ENCODE data around the gene NOC2L. TPM values are rescaled to one million over a fixed set of nuclear protein-coding genes. Genes with fewer than 3 reads are reported as not detected.

NOC2L gene
- polyA plus RNA-seq, 1 donor, result 56.4 TPM

DNA sequence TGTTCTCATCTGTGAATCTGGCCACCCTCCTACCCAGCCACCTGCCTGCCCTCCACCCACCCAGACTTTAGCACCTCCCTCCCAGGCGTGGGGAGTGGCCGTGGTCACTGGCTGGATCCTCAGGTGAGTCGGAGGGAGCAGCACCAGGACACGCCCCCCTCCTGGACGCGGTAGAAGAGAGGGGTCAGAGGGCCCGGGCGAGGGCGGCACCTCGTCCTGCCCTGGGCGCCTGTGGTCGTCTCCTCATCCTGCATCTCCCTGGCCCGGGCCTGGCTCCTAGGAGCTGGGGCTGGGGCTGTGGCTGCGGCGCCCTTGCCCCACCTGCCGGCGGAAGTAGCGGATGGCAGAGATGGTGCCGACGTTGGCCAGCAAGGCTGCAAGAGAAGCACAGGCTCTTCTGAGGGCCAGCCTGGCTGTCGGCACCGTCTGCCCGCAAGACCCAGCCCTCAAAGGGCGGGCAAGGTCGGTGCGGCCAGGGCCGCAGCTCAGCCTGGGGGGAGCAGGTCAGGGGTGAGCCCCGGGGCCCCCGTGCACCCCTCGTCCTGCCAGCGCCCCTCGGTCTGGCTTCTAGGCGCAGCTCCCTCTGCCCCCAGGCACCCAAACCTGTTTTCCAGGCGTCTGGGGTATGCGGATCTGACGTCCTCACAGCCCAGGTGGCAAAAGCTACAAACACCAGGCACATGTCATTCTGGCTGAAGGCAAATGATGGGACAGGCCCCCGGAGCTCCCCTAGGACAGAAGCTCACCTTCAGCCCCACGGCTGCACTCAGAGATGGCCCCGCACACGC, 17.0 kb upstream of the NOC2L start:
- DNase-seq, result peak; percentile 59

DNA sequence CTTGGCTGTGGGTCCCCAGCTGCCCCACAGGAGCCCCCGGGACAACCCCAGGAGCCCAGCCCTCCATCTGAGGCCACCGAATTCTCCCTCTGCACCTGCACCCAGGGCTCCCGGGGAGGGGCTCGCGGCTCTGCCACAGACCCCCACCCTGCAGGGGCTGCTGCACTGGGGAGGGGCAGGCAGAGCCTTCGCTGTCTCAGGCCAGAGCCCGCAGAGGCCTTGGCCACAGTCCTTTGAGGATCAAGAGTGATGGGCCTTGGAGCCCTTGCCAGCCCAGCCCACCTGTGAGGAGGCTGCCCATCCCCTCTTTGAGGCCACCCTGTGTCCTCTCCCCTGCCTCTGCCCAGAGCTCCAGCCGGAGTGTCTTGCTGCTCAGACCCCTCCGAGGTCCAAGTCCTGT, 16.3 kb upstream of the NOC2L start:
- no peak for DNase-seq

- no peak for DNase-seq
Measured at GRCh38 chr1:974687-975328, 15.8 kb upstream of the NOC2L start.

GRCh38 chr1:974293-974640, 15.2 kb upstream of the NOC2L start:
- DNase-seq, result no peak

- no peak for DNase-seq
Measured at GRCh38 chr1:973459-974292, 14.6 kb upstream of the NOC2L start.

DNA sequence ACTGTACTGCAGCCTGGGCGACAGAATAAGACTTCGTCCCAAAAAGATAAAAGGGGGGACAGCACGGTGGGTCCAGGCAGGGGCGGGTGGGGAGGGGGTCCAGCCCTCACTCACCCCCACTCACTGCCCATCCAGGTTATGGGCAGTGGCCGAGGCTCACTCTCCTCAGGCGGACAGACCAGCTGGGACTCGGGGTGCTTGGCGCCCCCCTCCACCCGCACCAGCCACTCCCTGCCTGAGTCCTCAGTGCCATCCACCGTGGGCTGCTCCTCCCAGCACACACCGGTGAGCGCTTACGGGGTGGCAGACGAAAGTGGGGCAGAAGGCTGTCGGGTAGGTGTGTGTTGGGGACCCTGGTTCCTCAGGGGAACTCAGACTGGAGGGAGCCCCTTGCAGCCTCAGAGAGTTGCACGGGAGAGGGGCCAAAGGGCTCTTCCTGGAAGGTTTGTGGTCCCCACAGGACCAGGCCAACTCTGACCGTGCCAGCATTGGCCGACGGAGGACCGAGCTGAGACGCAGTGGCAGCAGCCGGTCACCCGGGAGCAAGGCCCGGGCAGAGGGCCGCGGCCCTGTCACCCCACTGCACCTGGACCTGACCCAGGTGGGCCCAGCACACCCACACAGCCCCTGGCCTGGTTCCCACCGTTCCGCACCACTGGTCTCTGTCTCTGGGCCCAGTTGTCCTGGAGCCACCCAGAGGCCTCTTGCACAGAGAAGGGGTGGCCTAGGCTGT, 13.8 kb upstream of the NOC2L start:
- DNase-seq, result no peak

DNA sequence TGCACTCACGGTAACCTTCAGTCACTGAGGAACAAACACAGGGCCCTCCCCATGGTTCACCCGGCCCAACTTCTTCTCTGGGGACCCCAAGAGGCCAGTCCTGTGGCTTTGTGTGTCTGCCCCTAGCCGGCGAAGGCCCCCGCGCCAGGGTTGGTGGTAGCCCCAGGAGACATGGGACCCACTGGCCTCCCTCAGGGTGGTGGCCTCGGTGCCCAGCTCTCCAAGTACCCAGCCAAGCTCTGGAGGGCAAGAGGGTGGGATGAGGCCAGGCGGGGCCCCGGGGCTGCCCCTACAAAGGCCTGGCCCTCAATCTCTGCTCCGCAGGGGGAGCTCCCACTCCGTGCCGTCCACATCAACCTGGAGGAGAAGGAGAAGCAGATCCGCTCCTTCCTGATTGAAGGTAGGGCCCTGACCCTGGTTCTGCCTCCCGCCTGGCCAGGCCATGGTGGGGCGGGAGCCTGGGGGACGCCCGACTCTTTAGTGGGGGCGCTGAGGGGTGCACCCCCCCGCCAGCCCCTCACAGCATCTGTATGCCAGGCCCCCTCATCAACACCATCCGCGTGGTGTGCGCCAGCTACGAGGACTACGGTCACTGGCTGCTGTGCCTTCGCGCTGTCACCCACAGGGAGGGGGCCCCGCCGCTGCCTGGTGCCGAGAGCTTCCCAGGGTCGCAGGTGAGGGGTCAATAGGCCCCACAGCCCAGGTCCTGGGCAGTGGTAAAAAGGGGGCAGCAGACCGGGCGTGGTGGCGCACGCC, 12.9 kb upstream of the NOC2L start:
- DNase-seq, result no peak

- no peak for DNase-seq
Measured at GRCh38 chr1:970973-971730, 12.1 kb upstream of the NOC2L start.

GRCh38 chr1:970242-970972, 11.4 kb upstream of the NOC2L start:
- no peak for DNase-seq

DNA sequence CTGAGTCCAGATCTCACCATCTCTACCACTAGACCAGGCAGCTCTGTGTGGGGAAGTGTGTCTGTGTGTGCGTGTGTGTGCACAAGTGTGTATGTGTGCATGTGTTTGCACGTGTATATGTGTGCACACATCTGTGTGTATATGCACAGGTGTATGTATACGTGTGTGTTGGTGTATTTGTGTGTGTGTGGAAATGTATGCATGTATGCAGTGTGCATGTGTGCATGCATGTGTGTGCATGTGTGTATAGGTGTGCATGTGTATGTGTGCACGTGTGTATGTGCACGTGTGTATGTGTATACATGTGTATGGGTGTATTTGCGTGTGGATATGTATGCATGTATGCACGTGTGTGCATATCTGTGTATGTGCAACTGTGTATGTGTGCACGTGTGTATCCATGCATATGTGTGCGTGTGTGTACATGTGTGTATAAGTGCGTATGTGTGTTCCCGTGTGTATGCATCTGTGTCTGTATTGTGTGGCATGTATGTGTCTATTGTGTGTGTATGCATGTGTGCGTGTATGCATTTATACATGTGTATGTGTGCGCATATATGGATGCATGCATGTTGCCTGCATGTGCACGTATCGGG, 10.3 kb upstream of the NOC2L start:
- DNase-seq, result no peak

DNA sequence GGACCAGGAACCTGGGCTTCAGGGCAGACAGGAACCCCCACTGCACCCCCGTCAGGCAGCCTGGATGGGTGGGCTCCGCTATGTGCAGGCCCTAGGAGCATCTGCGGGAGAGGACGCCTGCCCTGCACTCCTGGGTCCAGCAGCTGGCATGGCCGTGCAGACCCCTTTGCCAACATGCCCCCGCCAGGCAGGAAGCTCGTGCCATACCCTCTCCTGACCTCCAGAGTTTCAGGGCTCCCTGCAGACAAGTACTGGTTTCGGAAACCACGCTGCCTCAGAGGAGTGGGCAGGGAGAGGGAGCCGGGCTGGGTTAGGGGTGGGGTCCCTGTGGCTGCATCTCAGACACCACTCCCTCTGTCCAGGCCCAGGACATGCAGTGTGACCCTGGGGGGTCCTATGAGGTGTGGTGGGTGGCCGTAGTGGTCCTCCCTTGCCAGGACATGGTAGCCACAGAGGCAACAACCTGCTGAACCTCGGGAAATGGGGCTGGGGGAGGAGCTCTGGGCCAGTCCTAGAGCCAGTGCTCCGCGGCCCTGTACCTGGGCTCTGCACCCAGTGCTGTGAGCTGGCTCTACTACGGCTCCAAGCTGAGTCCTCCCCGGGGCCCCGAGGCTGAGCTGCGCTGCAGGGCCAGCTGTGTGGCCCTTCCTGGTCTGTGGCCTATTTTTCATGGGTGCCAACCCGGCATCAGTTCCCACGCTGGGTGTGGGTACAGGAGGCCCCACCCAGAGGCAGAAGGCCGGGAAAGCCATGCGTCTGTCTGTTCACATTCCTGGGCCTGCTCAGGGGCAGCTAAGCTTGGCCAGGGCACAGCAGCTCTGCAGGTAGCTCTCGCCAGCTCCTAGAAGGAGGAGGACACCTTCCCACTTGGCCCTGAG, 8.6 kb upstream of the NOC2L start:
- no peak for DNase-seq

GRCh38 chr1:966704-967300, 7.7 kb upstream of the NOC2L start:
- no peak for DNase-seq

GRCh38 chr1:966135-966703, 7.2 kb upstream of the NOC2L start, which contains the start of gene PLEKHN1:
TSS of gene PLEKHN1 (plus strand) at chr1:966482. CDS start at chr1:966532, 50 bp downstream.
- no peak for DNase-seq

GRCh38 chr1:965526-966134, 6.6 kb upstream of the NOC2L start:
- no peak for DNase-seq

DNA sequence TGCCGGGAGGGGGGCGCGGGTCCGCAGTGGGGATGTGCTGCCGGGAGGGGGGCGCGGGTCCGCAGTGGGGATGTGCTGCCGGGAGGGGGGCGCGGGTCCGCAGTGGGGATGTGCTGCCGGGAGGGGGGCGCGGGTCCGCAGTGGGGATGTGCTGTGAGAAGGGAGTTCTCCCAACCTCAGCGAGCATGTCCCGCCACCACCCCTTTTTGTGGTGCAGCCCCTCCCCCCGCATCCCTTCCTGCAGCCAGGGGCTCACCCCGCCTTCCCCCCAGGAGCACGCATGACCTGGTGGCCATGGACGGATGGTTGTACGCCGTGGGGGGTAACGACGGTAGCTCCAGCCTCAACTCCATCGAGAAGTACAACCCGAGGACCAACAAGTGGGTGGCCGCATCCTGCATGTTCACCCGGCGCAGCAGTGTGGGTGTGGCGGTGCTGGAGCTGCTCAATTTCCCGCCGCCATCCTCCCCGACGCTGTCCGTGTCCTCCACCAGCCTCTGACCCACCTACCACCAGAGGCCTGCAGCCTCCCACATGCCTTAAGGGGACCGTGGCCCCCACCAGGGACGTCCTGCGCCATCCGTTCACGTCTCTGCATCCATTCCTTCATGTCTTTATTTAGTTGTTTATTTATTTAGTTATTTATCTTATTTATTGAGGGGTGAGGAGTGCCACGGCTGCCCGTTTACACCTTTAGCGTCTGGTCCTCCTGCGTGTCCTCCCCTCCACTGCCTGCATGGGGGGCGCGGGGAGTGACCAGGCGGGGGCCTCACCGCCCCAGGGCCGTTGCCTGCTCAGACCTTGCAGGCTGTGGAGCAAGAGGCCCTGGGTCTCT, 5.9 kb upstream of the NOC2L start:
- DNase-seq, result no peak
